ENCODE results near the gene ARID4B.

GRCh38 chr1:235266325-235266724 lies 61.7 kb downstream of the ARID4B start:
- TF ChIP-seq CTCF (IDR thresholded peaks at IDR 0.05) (no peak), POLR2AphosphoS5 (IDR thresholded peaks at IDR 0.05) (no peak), POLR2A (IDR thresholded peaks at IDR 0.05) (no peak), EP300 (IDR thresholded peaks at IDR 0.05) (no peak)

All from sigmoid colon (tissue), 4 donors.